SW 1271 (cell line): ENCODE measurements around the gene PGRMC1.
"Not testable (repeated sequence)": the region's sequence is repeated elsewhere in the genome, so short reads cannot be mapped to it uniquely, and the experiment has no call there.

Experiments
- DNase-seq, 2 experiments: peaks; one replicate each; lab custom pipeline; 2025; lab: John Stamatoyannopoulos, UW

The PGRMC1 gene

GRCh38 chrX:119235872-119236622 is at the start of gene PGRMC1:
PGRMC1 (plus strand) TSS chrX:119236285; CDS start chrX:119236364, 79 bp downstream.
- DNase-seq = peak; percentile 2 to 42

DNA sequence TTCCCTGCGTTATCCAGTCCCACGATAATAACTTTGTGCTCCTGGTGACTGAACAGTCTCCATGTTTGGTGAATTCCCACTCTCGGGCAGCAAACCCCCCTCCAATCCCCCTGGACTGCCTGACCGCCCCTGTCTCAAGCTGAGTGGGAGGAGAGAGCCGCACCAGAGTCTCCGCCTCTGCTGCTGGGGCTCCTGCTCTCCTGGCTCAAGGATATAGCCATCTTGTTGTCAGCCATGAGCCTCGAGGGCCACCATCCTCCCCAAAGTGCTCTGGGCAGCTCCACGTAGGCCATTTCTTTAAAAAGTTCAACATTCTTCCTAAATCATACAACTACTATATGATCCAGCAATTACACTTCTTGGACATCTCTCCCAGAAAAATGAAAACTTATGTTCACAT is 49.3 kb upstream of the PGRMC1 start:
- no peak for DNase-seq

GRCh38 chrX:119187298-119187697 is 48.8 kb upstream of the PGRMC1 start:
- no peak for DNase-seq

- no peak for DNase-seq
Measured at GRCh38 chrX:119189115-119189514, 47.0 kb upstream of the PGRMC1 start.

DNA sequence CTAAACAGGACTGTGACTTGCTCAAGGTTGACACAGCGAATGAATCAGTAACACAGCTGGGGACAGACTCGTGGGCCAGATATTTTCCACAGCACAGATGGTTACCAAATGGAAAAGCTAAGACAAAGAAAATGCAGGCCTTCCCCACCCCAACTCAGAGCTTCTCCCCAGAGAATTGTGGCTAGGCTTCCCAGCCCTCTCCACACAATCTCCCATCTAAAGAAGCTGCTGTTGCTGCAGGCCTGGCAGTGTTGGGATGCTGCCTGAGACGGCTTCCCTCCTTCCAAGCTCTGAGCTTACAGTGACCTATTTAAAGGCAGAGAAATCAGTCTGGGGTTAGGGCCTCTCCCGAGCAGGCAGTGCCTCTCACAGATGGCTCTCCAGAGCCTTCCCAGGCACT is 46.5 kb upstream of the PGRMC1 start:
- no peak for DNase-seq

DNA sequence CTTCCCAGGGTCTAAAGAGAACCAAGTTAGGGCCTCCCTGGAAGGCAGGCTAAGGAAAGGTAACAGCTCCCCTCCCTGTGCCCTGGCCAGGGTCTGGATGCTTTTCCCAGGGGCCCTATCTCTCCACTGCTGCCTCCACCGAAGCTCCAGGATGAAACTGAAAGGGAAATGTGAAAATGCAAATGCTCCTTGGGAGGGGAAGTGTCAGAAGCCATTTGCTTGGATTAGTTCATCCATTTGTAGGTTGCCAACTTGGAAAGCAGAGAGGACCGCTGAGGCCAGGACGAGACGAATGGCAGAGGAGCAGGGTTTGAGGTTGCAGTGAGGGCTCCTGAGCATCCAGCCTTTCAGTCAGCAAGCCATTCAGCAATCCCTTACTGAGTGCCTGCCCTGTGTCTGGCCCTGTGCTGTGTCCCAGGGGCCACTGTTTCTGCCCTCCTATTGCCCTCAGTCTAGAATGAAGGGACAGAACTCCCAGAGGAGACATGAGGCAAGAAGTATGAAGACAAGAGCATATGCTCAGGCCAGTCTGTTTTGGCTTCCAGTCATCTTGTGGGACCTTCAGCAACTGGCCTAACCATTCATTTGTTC is 45.9 kb upstream of the PGRMC1 start:
- DNase-seq = no peak

GRCh38 chrX:119190831-119191230 is 45.3 kb upstream of the PGRMC1 start:
- no peak for DNase-seq

- no peak for DNase-seq
Measured at GRCh38 chrX:119194621-119195020, 41.5 kb upstream of the PGRMC1 start.

GRCh38 chrX:119201570-119201969 is 34.5 kb upstream of the PGRMC1 start:
- no peak for DNase-seq

- no peak for DNase-seq
Measured at GRCh38 chrX:119206203-119206602, 29.9 kb upstream of the PGRMC1 start.

GRCh38 chrX:119207483-119207882 is 28.6 kb upstream of the PGRMC1 start:
- not testable (repeated sequence) for DNase-seq

GRCh38 chrX:119208401-119209057 is 27.6 kb upstream of the PGRMC1 start:
- DNase-seq = no peak

DNA sequence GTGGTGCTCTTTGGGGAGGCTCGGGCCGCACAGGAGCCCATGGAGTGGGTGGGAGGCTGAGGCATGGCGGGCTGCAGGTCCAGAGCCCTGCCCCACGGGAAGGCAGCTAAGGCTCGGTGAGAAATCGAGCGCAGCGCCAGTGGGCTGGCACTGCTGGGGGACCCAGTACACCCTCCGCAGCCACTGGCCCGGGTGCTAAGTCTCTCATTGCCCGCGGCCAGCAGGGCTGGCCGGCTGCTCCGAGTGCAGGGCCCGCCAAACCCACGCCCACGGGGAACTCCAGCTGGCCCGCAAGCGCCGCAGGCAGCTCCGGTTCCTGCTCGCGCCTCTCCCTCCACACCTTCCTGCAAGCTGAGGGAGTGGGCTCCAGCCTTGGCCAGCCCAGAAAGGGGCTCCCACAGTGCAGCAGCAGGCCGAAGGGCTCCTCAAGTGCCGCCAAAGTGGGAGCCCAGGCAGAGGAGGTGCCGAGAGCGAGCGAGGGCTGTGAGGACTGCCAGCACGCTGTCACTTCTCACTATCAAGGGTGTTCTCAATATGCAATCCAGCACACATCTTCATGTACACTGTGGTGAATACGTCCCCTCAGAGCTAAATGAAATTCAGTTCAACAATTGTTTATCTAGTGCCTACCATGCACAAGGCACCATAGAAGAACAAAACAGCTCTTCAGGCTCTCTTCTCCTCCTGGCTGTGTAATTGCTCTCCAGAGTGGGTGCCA is 25.0 kb upstream of the PGRMC1 start:
- DNase-seq = not testable (repeated sequence)

- no peak for DNase-seq
Measured at GRCh38 chrX:119211649-119212014, 24.5 kb upstream of the PGRMC1 start.

DNA sequence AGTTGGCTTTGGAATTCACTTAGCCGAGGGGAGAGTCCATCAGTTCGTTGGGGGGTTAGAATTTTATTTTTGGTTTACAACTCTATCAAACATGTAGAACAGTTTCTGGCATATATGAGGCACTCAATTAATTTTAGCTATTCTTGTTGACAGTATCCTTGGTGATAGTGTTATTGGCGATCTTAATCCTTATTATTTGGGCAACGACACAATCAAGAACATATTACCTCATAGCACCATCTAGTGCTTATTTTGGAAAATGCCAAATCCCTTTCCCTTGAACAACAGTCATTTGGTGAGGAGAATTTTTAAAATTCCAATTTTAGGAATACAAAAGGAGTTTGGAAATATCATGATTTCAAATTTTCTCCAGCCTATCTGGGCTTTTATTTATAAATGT is 17.9 kb upstream of the PGRMC1 start:
- DNase-seq = peak in 1 of 2 experiments; percentile 2

DNA sequence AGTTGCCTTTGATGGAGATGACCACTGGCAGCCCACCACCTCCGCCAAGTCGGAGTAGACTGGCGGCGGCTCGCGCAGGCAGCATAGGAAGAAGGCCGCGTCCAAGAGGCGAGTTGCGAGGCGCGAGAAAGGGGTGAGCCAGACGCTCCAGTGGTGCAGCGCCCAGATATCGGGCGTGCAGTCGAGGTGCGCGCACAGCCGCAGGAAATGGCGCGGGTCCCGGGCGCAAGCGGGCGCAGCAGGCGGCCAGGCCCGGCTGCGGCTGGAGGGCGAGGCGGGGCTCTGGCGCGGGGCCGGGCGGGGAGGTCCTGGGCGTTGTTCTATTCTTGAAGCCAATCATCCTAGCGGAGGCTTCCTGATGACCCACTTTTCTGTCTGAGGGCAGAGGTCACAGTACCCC is 13.2 kb upstream of the PGRMC1 start:
- no peak for DNase-seq

- DNase-seq = no peak
Measured at GRCh38 chrX:119223783-119224182, 12.3 kb upstream of the PGRMC1 start.

DNA sequence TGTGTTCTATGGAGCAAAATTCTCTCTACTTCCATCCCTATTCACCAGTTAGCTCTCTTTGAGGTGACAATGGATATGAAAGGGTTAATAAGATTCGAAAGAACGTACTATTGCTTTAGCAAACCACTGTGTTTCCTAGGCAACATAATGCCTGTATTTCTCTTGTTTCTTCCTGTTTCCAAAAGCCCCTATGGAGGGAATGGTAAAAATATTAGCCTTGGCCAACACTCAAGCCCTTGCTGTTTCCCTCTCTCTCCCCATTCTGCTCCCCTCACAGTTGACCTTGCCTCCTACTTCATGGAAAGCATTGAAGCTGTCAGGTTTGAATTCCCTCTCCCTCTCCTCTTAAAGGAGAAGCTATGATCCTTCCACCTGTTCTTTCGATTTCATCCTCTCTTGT is 9.6 kb upstream of the PGRMC1 start:
- DNase-seq = no peak

GRCh38 chrX:119228512-119229252 is 7.4 kb upstream of the PGRMC1 start:
- DNase-seq = no peak

DNA sequence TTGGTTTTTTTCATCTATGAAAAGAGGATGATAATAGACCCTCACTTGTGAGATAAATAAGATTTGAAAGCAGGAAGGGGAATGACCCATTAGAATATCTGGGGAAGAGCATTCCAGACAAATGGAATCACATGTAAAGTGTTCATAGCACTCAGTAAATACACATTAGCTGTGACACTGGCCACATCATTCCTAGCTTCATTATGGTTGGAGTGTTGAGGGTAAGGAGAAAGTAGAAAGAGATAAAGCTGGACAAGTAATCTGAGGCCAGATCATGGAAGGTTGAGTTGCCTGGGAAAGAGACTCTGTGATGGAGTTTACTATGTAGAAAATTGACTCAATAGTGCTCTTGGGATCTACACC is 6.9 kb upstream of the PGRMC1 start:
- DNase-seq = no peak

DNA sequence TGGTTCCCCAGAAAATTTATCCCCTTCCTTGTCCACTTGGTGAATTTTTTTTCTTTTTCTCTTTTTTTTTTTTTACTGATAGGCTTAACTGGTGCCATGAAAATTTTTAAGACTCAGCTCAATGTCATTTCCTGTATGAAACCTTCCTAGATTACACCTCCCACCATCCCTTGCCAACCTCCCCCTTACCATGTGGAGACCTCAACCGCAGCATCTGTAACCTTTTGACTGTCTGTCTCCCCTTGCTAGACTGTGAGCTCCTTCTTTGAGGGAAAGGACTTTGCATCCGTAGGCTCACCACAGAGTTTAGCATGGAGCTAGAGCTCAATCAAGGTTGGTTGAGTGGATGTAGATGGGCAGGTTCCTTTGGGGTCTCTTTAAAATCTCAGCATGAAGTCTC is 5.2 kb upstream of the PGRMC1 start:
- DNase-seq = no peak

DNA sequence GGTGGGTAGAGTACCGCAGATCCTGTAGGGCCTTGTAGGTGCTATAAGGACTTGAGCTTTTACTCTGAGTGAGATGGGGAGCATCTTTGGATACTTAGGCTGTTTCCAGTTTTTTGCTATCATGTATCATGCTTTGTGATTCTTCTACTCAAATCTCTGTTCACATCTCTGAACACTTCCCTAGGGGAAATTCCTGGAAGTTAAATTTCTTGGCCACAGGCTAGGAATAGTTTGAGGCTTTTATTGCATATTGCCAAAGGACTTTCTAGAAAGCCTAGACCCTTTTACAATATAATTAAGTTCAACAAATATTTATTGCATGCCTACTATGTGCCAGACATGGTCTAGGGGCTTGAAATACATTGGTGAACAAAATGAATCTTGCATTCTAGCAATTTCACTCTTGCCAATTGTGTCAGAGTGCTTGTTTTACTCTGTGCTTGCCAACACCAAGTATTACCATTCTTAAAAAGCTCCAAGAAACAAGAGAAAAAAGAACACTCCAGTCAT is 4.1 kb upstream of the PGRMC1 start:
- DNase-seq = no peak
